ENCODE results near the gene KLHL35.

DNA sequence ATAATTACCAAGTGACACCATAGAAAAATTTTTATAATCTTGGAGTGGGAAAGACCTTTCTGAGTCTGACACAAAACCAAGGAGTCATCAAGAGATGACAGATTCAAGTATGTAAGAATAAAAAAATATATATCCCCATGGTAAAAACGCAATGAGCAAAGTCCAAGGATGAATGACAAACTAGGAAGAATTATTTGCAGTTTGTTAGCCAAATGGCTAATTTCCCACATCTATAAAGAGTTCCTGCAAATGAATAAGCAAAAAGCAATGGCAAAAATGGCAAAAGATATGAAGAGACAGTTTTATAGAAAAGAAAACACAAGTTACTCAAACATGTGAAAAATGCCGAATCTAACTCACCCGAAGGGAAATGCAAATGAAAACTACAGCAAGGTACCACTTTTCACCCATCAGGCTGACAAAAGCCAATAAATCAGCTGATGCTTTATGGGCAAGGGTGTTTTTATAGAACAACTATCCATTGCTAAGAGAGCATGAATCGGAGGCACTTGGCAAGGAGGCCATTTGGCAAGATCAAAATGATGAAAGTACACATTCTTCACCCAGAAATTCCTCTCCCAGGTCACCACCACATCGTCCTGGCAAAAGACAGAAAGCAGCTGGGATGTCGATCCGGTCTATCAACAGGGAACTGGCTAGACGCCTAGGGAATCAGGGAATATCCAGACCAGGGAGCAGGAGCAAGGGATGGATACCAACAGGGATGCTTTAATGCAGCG lies 21.1 kb upstream of the KLHL35 start:
- TF ChIP-seq, protein P1, sequence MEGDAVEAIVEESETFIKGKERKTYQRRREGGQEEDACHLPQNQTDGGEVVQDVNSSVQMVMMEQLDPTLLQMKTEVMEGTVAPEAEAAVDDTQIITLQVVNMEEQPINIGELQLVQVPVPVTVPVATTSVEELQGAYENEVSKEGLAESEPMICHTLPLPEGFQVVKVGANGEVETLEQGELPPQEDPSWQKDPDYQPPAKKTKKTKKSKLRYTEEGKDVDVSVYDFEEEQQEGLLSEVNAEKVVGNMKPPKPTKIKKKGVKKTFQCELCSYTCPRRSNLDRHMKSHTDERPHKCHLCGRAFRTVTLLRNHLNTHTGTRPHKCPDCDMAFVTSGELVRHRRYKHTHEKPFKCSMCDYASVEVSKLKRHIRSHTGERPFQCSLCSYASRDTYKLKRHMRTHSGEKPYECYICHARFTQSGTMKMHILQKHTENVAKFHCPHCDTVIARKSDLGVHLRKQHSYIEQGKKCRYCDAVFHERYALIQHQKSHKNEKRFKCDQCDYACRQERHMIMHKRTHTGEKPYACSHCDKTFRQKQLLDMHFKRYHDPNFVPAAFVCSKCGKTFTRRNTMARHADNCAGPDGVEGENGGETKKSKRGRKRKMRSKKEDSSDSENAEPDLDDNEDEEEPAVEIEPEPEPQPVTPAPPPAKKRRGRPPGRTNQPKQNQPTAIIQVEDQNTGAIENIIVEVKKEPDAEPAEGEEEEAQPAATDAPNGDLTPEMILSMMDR (IDR thresholded peaks at IDR 0.05) = no peak
- no peak for TF ChIP-seq POLR2A (IDR thresholded peaks at IDR 0.05)
